Measurements from ENCODE around the gene SUB1. TPM values are rescaled to one million over a fixed set of nuclear protein-coding genes. Genes with fewer than 3 reads are reported as not detected.

SUB1 gene
- total RNA-seq, 1 experiment from 2014 or later, result 204 TPM

GRCh38 chr5:32598997-32599549, 13.7 kb downstream of the SUB1 start:
- Histone ChIP-seq H3K27ac (ENCODE audit: low read length) (no peak overlapping the region), H3K36me3 (ENCODE audit: control insufficient read depth, insufficient read depth, low read length) (peaks cover 59% of the 10 kb centered on the region), H3K4me3 (ENCODE audit: low read depth in 2 of 2, low read length in 2 of 2) (no peak overlapping the region), H3K4me1 (ENCODE audit: control insufficient read depth, insufficient read depth, low read length) (peaks cover 3% of the 10 kb centered on the region; the same call in 1 of the 2 replicates), H3K9me3 (ENCODE audit: control insufficient read depth, insufficient read depth, low read depth, low read length) (no peaks in the 10 kb centered on the region), H3K27me3 (ENCODE audit: control insufficient read depth, insufficient read depth, low read length) (no peaks in the 10 kb centered on the region)
- BruUV-seq (replicated peaks), result no TSS peak
- ChIA-PET POLR2A (interaction anchor here (0.6 to 0.7 kb wide), 2 partner anchors 9 to 20 kb away, joined by 3 to 9 read pairs; no protein-coding TSS in a partner anchor), CTCF (no interaction called here)
- intact Hi-C loops (cut with micrococcal nuclease; ENCODE audit: unreplicated experiment) (no loop called here), in situ Hi-C loops (cut with HindIII; ENCODE audit: low pct_unique_long_range_greater_than_20kb, low sequenced_read_pairs) (no loop called here)
- no peak for DNase-seq (ENCODE audit: low read depth, low spot score)
- no peak for TF ChIP-seq TCF7L2 (IDR thresholded peaks at IDR 0.05; ENCODE audit: low read depth, low read length)
- no peak for TF ChIP-seq POLR2AphosphoS5 (IDR thresholded peaks at IDR 0.05; ENCODE audit: low read depth, low read length)
- TF ChIP-seq, protein P1, sequence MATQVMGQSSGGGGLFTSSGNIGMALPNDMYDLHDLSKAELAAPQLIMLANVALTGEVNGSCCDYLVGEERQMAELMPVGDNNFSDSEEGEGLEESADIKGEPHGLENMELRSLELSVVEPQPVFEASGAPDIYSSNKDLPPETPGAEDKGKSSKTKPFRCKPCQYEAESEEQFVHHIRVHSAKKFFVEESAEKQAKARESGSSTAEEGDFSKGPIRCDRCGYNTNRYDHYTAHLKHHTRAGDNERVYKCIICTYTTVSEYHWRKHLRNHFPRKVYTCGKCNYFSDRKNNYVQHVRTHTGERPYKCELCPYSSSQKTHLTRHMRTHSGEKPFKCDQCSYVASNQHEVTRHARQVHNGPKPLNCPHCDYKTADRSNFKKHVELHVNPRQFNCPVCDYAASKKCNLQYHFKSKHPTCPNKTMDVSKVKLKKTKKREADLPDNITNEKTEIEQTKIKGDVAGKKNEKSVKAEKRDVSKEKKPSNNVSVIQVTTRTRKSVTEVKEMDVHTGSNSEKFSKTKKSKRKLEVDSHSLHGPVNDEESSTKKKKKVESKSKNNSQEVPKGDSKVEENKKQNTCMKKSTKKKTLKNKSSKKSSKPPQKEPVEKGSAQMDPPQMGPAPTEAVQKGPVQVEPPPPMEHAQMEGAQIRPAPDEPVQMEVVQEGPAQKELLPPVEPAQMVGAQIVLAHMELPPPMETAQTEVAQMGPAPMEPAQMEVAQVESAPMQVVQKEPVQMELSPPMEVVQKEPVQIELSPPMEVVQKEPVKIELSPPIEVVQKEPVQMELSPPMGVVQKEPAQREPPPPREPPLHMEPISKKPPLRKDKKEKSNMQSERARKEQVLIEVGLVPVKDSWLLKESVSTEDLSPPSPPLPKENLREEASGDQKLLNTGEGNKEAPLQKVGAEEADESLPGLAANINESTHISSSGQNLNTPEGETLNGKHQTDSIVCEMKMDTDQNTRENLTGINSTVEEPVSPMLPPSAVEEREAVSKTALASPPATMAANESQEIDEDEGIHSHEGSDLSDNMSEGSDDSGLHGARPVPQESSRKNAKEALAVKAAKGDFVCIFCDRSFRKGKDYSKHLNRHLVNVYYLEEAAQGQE (IDR thresholded peaks at IDR 0.05; ENCODE audit: insufficient read depth in 1 of 2, low read depth in 2 of 2, low read length in 1 of 2), result no peak
- no peak for TF ChIP-seq SIN3A (IDR thresholded peaks at IDR 0.05; ENCODE audit: borderline replicate concordance, insufficient read depth, low read depth, low read length)
- TF ChIP-seq CTCF (IDR thresholded peaks at IDR 0.05), result no peak
- no peak for ATAC-seq

DNA sequence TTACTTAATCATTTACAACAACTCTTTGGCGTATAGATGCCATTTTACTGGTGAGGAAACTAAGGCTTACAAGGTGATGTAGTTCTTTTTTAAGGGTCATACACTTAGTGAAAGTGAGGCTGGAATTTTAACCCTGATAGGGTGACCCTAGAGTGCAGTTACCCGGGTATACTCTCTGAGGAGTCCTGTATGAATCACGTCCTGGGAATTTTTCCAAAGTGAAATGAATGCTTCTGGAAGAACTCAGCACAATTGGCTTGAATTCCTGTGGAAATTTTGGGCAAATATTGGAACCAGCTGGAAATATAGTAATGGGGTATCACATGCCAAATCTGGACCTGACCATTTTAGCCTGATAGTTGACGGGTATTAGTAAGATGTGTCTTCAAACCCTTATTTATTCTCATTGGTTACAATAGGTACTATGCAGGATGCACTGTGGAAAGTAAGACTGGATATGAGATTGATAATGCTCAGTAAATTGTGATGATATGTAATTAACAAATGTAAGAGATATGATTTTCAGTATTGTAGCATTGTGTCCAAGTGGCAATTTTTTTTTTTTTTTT, 14.8 kb downstream of the SUB1 start:
- Histone ChIP-seq H3K4me3 (ENCODE audit: low read depth in 2 of 2, low read length in 2 of 2) (no peak overlapping the region), H3K27ac (ENCODE audit: low read length) (no peak overlapping the region), H3K27me3 (ENCODE audit: control insufficient read depth, insufficient read depth, low read length) (no peaks in the 10 kb centered on the region), H3K4me1 (ENCODE audit: control insufficient read depth, insufficient read depth, low read length) (peaks cover 3% of the 10 kb centered on the region; the same call in 1 of the 2 replicates), H3K36me3 (ENCODE audit: control insufficient read depth, insufficient read depth, low read length) (peaks cover 53% of the 10 kb centered on the region), H3K9me3 (ENCODE audit: control insufficient read depth, insufficient read depth, low read depth, low read length) (no peaks in the 10 kb centered on the region)
- ATAC-seq, result peak; percentile 68; the same call in 1 of the 2 replicates
- TF ChIP-seq, protein P1 (IDR thresholded peaks at IDR 0.05; ENCODE audit: insufficient read depth in 1 of 2, low read depth in 2 of 2, low read length in 1 of 2), result no peak
- TF ChIP-seq TCF7L2 (IDR thresholded peaks at IDR 0.05; ENCODE audit: low read depth, low read length) (no peak), POLR2AphosphoS5 (IDR thresholded peaks at IDR 0.05; ENCODE audit: low read depth, low read length) (no peak)
- POLR2A ChIA-PET, result interaction anchor here (0.6 kb wide), 1 partner anchor 10 kb away, joined by 3 read pairs; no protein-coding TSS in a partner anchor
- in situ Hi-C loops (cut with HindIII; ENCODE audit: low pct_unique_long_range_greater_than_20kb, low sequenced_read_pairs), result no loop called here
- DNase-seq (ENCODE audit: low read depth, low spot score), result no peak
- CTCF ChIA-PET, result no interaction called here
- intact Hi-C loops (cut with micrococcal nuclease; ENCODE audit: unreplicated experiment), result no loop called here
- BruUV-seq (replicated peaks), result no TSS peak
